Fibroblast of gingiva (primary cell): ENCODE results near the gene CACNA1B.
"Not testable (repeated sequence)": the region's sequence is repeated elsewhere in the genome, so short reads cannot be mapped to it uniquely, and the experiment has no call there.

Experiments used
- DNase-seq: peaks from one replicate; pipeline ENCODE4 v3.0.0-alpha.2; 2011; ENCODE audit warnings: low read depth

CACNA1B gene

DNA sequence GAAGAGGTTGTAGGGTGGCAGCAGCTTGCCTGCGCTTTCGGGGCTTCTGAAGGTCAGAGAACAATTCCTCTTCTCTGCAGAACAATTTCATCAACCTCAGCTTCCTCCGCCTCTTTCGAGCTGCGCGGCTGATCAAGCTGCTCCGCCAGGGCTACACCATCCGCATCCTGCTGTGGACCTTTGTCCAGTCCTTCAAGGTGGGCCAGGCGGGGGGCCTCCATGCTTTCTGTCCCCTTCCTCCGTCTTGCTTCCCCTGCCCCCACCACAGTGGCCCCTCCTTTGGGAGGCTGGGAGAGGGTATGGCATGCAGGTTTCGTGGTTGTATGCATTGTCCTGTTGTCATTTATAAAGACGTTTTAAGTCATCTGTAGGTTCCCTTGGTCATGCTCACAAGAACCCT lies 195.8 kb downstream of the CACNA1B start:
- no peak for DNase-seq

DNA sequence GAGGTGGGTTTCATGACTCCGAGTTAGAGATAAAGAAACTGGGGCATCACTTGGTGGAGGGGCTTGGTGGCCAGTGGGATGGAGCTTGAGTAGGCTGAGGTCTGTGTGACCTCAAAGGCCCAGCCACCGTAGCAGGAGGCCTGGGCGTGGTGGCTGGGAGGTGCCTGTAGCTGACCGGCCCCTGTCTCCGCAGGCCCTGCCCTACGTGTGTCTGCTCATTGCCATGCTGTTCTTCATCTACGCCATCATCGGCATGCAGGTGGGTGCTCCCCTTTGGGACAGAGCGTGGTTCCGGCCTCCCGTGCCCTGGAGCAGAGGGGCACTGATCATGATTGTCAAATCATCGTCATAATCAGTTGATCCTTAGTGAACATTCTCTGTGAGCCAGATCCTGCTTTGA lies 196.2 kb downstream of the CACNA1B start:
- DNase-seq = no peak

DNA sequence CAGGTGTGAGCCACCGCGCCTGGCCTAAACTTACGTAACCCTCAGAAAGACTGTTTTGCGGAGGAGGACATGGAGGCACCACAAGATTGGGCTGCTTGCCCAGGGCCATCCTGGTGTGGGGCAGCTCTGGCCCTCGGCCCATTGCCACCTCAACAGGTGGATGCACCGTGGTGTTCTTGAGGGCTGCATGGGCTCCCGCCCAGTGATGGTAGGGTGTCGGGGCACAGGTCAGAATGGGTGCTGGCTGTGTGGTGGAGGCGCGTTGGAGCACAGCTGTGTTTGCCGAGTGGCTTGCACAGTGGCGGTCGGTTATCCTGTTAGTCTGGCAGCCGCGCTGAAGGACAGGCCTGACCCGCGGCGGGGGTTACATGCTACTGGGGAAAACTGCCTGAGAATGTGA lies 196.9 kb downstream of the CACNA1B start:
- DNase-seq = no peak

GRCh38 chr9:138075496-138075895 lies 197.9 kb downstream of the CACNA1B start:
- DNase-seq = no peak

GRCh38 chr9:138075961-138076649 lies 198.5 kb downstream of the CACNA1B start:
- no peak for DNase-seq

DNA sequence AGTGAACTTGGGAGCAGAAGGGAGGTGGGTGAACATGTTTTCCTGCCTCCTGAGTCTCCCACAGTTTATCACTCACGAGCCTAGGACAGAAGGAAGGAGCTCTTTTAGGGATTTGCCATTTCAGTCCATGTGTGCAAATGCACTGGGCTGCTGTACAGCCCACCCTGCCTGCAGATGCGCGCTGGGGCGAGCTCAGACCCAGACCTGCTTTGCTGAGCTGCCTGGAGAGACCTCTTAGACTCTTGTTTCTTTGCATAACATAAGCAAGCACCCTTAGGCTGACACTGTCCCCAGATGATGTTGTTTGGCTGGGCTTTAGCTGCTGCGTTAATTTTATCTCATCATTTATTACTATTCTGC lies 199.0 kb downstream of the CACNA1B start:
- DNase-seq = no peak

- no peak for DNase-seq
These were observed 199.5 kb downstream of the CACNA1B start for GRCh38 chr9:138077126-138077525.

DNA sequence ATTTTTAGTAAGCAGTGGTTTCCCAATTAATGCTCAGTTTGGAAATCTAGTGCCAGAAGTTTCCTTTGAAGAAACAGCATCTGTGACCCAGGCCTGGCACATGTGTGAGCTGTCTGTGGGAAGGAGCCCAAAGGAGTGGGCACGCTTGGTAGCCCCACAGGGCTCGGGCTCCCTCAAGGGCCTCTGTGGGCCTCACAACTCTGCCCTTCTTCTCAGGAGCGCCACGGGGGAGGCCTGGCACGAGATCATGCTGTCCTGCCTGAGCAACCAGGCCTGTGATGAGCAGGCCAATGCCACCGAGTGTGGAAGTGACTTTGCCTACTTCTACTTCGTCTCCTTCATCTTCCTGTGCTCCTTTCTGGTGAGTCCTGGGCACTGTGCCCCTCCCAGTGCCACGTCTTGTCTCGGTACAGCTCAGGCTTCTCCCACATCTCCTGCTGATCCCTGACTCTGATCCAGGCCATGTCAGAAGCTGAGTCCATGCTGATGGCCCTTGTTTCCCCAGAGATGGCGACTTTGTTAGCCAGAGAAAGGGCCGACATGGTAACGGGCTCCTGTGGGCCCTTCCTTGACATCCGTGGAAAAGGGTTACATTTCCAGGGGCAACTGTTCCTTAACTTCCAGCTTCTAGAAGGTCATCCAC lies 200.4 kb downstream of the CACNA1B start:
- DNase-seq = no peak

DNA sequence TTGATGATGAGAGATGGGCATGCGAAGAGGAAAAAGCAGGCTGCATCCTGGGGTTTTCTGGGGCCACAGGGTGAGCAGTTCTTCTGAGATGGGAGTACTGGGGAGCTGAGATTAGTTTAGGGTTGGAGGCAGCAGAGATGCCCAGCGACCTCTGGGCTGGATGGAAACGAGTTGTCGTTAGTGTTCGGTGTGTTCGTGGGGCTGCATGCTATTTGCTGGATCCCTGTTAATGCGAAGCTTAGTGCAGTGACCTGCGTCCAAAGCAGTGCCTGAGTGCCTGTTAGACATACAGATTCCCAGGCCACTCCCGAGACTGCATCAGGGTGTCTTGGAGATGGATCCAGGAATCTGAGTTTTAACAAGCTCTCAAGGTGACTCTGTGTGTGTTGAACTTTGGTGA lies 201.3 kb downstream of the CACNA1B start:
- no peak for DNase-seq

DNA sequence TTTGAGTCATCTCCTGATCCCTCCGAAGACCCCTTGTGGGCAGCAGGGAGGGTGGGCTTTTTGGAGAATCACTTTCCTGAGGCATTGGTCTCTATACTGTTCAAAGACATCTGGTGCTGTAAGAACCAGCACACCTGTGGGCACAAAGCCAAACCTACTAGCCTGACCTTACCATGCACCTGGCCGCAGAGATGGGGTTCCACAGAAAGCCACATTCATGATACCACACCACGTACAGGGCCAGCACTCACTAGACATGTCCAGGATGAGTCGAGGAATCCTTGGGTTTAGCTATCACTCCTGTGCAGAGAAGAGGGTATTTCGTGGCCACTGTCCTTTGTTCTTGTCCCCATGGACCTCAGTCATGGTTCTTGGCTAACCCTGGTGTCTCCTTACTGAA lies 203.4 kb downstream of the CACNA1B start:
- no peak for DNase-seq

DNA sequence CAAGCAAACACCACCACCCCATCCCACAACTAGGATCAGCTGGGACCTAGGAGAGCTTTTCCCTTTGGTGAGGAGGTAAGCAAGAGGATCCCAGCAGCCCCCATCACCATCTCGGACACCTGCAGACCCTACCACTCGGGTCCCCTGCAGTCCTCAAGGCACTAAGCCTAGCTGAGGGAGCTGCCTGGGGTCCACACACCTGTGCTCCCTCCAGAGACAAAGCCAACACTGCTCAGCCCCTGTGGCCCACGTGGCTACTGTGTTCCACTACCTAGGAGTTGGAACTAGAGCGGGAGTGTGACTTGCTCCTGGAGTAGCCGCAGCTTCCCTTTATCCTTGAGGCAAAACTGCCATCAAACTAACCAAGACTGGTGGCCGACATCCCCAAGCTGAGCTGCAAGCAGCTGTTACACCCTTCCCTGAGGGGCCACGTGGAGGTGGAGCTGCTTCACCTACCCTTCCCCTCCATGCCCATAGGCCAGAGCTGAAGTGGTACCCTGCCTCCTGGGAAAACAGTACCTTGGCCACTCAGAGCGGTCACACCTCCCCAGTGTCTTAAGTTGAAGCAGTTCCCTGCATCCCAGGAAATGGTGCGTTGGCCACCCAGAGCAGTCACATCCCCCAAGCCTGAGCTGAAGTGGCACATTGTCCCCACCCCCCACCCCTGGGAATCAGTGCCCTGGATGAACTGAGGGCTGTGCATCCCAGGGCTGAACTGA lies 205.5 kb downstream of the CACNA1B start:
- DNase-seq = no peak

DNA sequence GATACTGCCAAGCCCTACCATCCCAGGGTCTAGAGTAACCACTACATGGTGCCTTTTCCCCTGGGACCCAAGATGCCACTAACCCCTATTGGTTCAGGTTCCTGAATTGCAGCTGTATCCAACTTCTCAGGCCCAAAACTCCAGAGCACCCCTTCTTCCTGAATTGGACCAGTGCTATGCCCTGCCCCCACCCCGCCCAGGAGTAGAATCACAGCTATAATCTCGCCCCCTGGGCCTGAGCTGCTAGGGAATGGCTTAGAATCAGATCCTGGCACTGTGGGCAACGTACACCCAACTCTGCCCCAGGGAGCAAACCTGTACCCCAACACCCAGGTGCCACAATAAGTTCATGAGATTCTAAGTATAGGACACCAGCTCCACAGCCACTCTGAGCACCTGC lies 206.3 kb downstream of the CACNA1B start:
- no peak for DNase-seq

- DNase-seq = no peak
These were observed 208.0 kb downstream of the CACNA1B start for GRCh38 chr9:138085568-138085967.

GRCh38 chr9:138092057-138092456 lies 214.5 kb downstream of the CACNA1B start:
- DNase-seq = not testable (repeated sequence)

- no peak for DNase-seq
These were observed 216.4 kb downstream of the CACNA1B start for GRCh38 chr9:138094028-138094427.

DNA sequence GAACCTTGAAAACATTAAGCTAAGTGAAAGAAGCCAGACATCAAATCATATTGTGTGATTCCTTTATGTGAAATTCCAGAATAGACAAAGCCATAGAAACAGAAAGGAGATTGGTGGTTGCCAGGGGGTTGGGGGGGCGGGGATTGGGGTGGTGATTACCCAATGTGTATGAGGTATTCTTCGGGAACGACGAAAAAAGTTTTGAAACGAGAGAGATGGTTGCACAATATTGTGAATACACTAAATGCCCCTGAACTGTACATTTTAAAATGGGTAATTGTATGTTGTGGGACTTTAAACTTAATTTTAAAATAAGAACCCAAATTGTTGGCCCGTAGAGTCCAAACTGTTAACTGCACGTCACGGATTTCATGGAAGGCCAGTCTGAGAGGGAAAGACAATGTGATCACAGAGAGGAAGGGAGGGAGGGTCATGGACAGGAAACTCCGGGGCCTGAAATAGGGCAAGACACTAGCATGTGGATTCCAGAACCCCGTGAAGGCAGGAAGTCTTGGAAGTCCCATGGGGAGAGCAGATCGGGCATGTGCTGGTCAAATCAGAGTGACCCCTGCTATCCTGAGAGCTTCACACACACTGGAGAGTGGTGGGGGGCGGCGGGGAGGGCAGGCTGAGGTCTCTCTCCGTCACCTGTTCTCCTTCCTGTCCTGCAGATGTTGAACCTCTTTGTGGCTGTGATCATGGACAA lies 218.4 kb downstream of the CACNA1B start:
- no peak for DNase-seq

DNA sequence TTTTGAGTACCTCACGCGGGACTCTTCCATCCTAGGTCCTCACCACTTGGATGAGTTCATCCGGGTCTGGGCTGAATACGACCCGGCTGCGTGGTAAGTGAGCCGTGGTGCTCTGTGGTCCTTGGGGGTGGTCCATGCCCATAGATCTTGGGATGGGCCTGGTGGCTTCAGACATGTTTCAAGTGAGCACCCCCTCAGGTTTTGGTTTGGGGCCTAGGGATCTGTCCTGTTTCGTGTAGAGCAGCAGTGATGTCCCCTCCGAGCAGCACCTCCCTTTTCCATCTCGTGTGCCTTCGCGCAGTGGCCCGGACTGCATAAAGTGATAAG lies 218.9 kb downstream of the CACNA1B start:
- no peak for DNase-seq

GRCh38 chr9:138097501-138097991 lies 220.0 kb downstream of the CACNA1B start:
- DNase-seq = no peak

GRCh38 chr9:138098116-138098907 lies 220.7 kb downstream of the CACNA1B start:
- no peak for DNase-seq

DNA sequence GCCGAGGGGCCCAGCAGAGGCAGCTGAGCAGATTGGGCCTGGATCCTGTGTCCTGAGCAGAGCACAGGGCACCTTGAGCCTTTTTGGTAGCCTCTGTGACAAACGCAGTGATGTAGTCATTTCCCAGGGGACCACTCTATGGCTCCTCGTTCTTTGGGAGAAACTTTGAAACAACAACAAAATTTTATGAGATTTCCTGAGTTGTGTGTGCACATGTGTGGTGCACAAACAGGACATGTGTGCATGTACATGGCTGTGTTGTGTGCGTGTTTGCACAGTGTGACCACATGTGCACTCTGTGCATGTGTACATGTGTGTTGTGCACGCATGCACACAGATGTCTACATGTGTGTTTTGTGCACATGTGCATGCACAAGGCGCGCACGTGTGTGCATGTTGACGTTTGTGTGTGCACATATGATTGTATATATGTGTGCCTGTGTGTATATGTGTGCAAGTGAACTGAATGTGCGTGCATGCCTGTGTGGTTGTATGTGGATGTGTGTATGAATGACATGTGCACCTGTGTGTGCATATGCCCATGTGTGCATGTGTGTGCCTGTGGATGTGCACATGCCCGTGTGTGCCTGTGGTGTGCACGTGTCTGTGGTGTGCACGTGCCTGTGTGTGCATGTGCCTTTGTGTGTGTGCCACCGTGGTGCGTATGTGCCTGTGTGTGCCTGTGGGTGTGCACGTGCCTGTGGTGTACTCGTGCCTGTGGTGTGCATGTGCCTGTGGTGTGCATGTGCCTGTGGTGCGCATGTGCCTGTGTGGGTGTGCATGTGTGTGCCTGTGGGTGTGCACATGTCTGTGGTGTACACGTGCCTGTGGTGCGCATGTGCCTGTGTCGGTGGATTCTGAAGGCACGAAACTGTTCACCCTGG lies 221.6 kb downstream of the CACNA1B start:
- DNase-seq = no peak
